Calu3 (cell line): ENCODE data around the gene SLC12A1. TPM values are rescaled to one million over a fixed set of nuclear protein-coding genes. Genes with fewer than 3 reads are reported as not detected.

Source experiments
- BruUV-seq: library from RNA; stranded (reverse); fragments of 400-500 nt; replicated peaks from 2 replicates; lab custom pipeline; 2021; lab: Mats Ljungman, UMichigan
- CTCF ChIA-PET: fragments of 300-600 bp; sonication (Branson Sonifier 250); formaldehyde crosslinking; loops from one replicate; lab custom pipeline; 2022; ENCODE audit warnings: antibody characterized with exemption; lab: Charles Lee
- DNase-seq: peaks from one replicate; pipeline ENCODE4 v3.0.0; 2022
- H3K27ac Mint-ChIP-seq: one replicate; pipeline ENCODE4 v1.8.0; 2022; ENCODE audit warnings: mixed read lengths; ENCODE audit not compliant: unreplicated experiment
- H3K27me3 Mint-ChIP-seq: one replicate; pipeline ENCODE4 v1.8.0; 2022; ENCODE audit warnings: mixed read lengths; ENCODE audit not compliant: unreplicated experiment
- H3K36me3 Mint-ChIP-seq: one replicate; pipeline ENCODE4 v1.8.0; 2022; ENCODE audit warnings: mild to moderate bottlenecking, moderate library complexity, mixed read lengths; ENCODE audit not compliant: insufficient read depth, unreplicated experiment
- H3K4me1 Mint-ChIP-seq: one replicate; pipeline ENCODE4 v1.8.0; 2022; ENCODE audit warnings: mild to moderate bottlenecking, low read depth, mixed read lengths; ENCODE audit not compliant: unreplicated experiment
- H3K4me3 Mint-ChIP-seq: one replicate; pipeline ENCODE4 v1.8.0; 2022; ENCODE audit warnings: mild to moderate bottlenecking, low read depth, moderate library complexity, mixed read lengths; ENCODE audit not compliant: unreplicated experiment
- H3K9me3 Mint-ChIP-seq: one replicate; pipeline ENCODE4 v1.8.0; 2022; ENCODE audit warnings: low read depth, mixed read lengths; ENCODE audit not compliant: unreplicated experiment
- CTCF ChIP-seq: fragments of 200-600 bp; IDR thresholded peaks from one replicate; pipeline ENCODE4 v1.8.0; 2022; ENCODE audit warnings: antibody characterized with exemption; ENCODE audit not compliant: unreplicated experiment
- intact Hi-C: fragments of 100-400 bp; cut with micrococcal nuclease; formaldehyde crosslinking; loops from one replicate; pipeline ENCODE4 v1.10.0; 2022; ENCODE audit not compliant: unreplicated experiment
- total RNA-seq: library from RNA; stranded (reverse); gene quantifications from 2 replicates; pipeline ENCODE4 v1.2.3, GENCODE V29; 2022

Gene SLC12A1
- total RNA-seq, 1 experiment from 2014 or later, result not detected

- Mint-ChIP-seq H3K27me3 (peaks cover under 1% of the 10 kb centered on the region), H3K4me1 (no peaks in the 10 kb centered on the region), H3K4me3 (no peak overlapping the region), H3K27ac (no peak overlapping the region), H3K9me3 (no peaks in the 10 kb centered on the region), H3K36me3 (peaks cover 7% of the 10 kb centered on the region)
- TF ChIP-seq CTCF, result no peak
- BruUV-seq, result no TSS peak
- CTCF ChIA-PET, result no interaction called here
- DNase-seq, result no peak
- intact Hi-C loops, result no loop called here
These were observed 27.5 kb upstream of the SLC12A1 start for GRCh38 chr15:48178648-48178931.

- DNase-seq, result no peak
- Mint-ChIP-seq H3K4me3 (no peak overlapping the region), H3K36me3 (peaks cover under 1% of the 10 kb centered on the region), H3K4me1 (no peaks in the 10 kb centered on the region), H3K27ac (no peak overlapping the region), H3K9me3 (no peaks in the 10 kb centered on the region), H3K27me3 (peaks cover 21% of the 10 kb centered on the region)
- TF ChIP-seq CTCF, result no peak
- intact Hi-C loops, result no loop called here
- CTCF ChIA-PET, result no interaction called here
- BruUV-seq, result no TSS peak
These were observed 23.4 kb upstream of the SLC12A1 start for GRCh38 chr15:48182749-48183148.

GRCh38 chr15:48185529-48185928, 20.6 kb upstream of the SLC12A1 start:
- no peak for DNase-seq
- H3K4me3 Mint-ChIP-seq, result no peak overlapping the region
- peaks cover 22% of the 10 kb centered on the region for H3K27me3 Mint-ChIP-seq
- no peak for TF ChIP-seq CTCF
- intact Hi-C loops, result no loop called here
- no peak overlapping the region for H3K27ac Mint-ChIP-seq
- no peaks in the 10 kb centered on the region for H3K9me3 Mint-ChIP-seq
- H3K4me1 Mint-ChIP-seq, result no peaks in the 10 kb centered on the region
- BruUV-seq, result no TSS peak
- H3K36me3 Mint-ChIP-seq, result no peaks in the 10 kb centered on the region
- CTCF ChIA-PET, result no interaction called here

GRCh38 chr15:48186271-48186670, 19.8 kb upstream of the SLC12A1 start:
- H3K9me3 Mint-ChIP-seq, result no peaks in the 10 kb centered on the region
- intact Hi-C loops, result no loop called here
- peaks cover 29% of the 10 kb centered on the region for H3K27me3 Mint-ChIP-seq
- BruUV-seq, result no TSS peak
- no peak for DNase-seq
- TF ChIP-seq CTCF, result no peak
- H3K27ac Mint-ChIP-seq, result no peak overlapping the region
- no peaks in the 10 kb centered on the region for H3K36me3 Mint-ChIP-seq
- peaks cover 6% of the 10 kb centered on the region for H3K4me1 Mint-ChIP-seq
- H3K4me3 Mint-ChIP-seq, result no peak overlapping the region
- CTCF ChIA-PET, result no interaction called here
